ENCODE data around the gene STX18. TPM values are rescaled to one million over a fixed set of nuclear protein-coding genes. Genes with fewer than 3 reads are reported as not detected.

STX18 gene
- total RNA-seq, 6 experiments from 2014 or later: 27.5 to 37.1 (median 29.8) TPM

GRCh38 chr4:4401036-4401435 lies 140.8 kb downstream of the STX18 start:
- no peaks in the 10 kb centered on the region for H3K36me3 Mint-ChIP-seq (ENCODE audit: low read depth)
- H3K27me3 Mint-ChIP-seq (ENCODE audit: insufficient read depth): peaks cover 50% of the 10 kb centered on the region
- no peak for DNase-seq
- H3K4me1 Mint-ChIP-seq (ENCODE audit: low read depth): peaks cover 12% of the 10 kb centered on the region
- TF ChIP-seq, protein P1, sequence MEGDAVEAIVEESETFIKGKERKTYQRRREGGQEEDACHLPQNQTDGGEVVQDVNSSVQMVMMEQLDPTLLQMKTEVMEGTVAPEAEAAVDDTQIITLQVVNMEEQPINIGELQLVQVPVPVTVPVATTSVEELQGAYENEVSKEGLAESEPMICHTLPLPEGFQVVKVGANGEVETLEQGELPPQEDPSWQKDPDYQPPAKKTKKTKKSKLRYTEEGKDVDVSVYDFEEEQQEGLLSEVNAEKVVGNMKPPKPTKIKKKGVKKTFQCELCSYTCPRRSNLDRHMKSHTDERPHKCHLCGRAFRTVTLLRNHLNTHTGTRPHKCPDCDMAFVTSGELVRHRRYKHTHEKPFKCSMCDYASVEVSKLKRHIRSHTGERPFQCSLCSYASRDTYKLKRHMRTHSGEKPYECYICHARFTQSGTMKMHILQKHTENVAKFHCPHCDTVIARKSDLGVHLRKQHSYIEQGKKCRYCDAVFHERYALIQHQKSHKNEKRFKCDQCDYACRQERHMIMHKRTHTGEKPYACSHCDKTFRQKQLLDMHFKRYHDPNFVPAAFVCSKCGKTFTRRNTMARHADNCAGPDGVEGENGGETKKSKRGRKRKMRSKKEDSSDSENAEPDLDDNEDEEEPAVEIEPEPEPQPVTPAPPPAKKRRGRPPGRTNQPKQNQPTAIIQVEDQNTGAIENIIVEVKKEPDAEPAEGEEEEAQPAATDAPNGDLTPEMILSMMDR (IDR thresholded peaks at IDR 0.05): no peak
- H3K4me3 Mint-ChIP-seq: no peak overlapping the region
- H3K27ac Mint-ChIP-seq: no peak overlapping the region
- H3K9me3 Mint-ChIP-seq: peaks cover 8% of the 10 kb centered on the region

GRCh38 chr4:4398430-4398829 lies 143.4 kb downstream of the STX18 start:
- H3K4me1 Mint-ChIP-seq (ENCODE audit: low read depth): peaks cover 16% of the 10 kb centered on the region
- TF ChIP-seq, protein P1 (IDR thresholded peaks at IDR 0.05): no peak
- no peak for DNase-seq
- peaks cover 51% of the 10 kb centered on the region for H3K27me3 Mint-ChIP-seq (ENCODE audit: insufficient read depth)
- no peak overlapping the region for H3K4me3 Mint-ChIP-seq
- no peaks in the 10 kb centered on the region for H3K36me3 Mint-ChIP-seq (ENCODE audit: low read depth)
- H3K9me3 Mint-ChIP-seq: peaks cover 8% of the 10 kb centered on the region
- H3K27ac Mint-ChIP-seq: no peak overlapping the region

- Mint-ChIP-seq H3K27ac (no peak overlapping the region), H3K36me3 (ENCODE audit: low read depth) (no peaks in the 10 kb centered on the region), H3K9me3 (peaks cover 8% of the 10 kb centered on the region), H3K27me3 (ENCODE audit: insufficient read depth) (peaks cover 47% of the 10 kb centered on the region), H3K4me1 (ENCODE audit: low read depth) (peaks cover 6% of the 10 kb centered on the region; the same call in 1 of the 2 replicates), H3K4me3 (no peak overlapping the region)
- DNase-seq: no peak
- TF ChIP-seq, protein P1 (IDR thresholded peaks at IDR 0.05): no peak
Measured at GRCh38 chr4:4397441-4397819, 144.4 kb downstream of the STX18 start.

DNA sequence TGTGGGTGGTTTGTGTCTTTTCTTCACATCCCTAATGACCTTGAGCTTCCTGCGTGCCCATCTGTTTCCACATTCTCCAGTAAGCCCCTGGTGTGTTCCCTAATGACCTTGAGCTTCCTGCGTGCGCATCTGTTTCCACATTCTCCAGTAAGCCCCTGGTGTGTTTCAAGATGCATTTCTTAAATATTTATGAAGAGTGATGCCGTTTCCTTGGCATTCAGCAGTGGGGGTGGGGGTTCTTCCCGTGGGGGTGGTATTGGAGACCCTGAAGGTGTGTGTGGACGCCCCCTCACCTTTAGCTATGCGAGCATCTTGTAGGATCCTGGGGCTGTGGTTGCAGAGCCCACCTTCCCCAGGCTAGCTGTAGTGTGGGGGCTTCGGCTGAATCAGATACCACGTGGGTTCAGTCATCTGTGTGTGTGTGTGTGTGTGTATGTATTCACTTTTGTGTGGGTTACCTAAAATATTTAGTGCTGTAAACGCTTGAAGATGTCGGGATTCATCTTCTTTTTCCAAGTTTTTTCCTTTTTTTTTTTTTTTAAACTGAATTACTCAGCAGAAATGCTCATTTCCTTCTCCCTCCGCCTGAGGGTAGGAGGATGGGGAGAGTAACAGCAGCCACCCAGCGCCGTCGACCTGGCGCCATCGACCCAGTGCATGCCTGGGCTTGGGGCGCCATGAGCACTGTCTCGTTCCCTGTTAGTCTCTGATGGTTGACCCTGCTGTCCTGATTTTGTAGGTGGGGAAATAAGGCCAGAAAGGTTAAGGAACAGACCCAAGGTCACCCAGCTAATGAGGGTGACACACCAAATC lies 145.0 kb downstream of the STX18 start:
- Mint-ChIP-seq H3K9me3 (peaks cover 8% of the 10 kb centered on the region), H3K4me3 (no peak overlapping the region)
- TF ChIP-seq, protein P1 (IDR thresholded peaks at IDR 0.05): no peak

GRCh38 chr4:4395849-4396627 lies 145.8 kb downstream of the STX18 start:
- H3K27me3 Mint-ChIP-seq (ENCODE audit: insufficient read depth): peaks cover 49% of the 10 kb centered on the region
- peaks cover 6% of the 10 kb centered on the region; the same call in 1 of the 2 replicates for H3K4me1 Mint-ChIP-seq (ENCODE audit: low read depth)
- peaks cover 8% of the 10 kb centered on the region for H3K9me3 Mint-ChIP-seq
- H3K4me3 Mint-ChIP-seq: no peak overlapping the region
- DNase-seq: peak; percentile 29
- H3K36me3 Mint-ChIP-seq (ENCODE audit: low read depth): no peaks in the 10 kb centered on the region
- TF ChIP-seq, protein P1 (IDR thresholded peaks at IDR 0.05): peak; percentile 18; the same call in 1 of the 2 replicates
- H3K27ac Mint-ChIP-seq: no peak overlapping the region

More for the DNA sequence above, 145.0 kb downstream of the STX18 start:
- Mint-ChIP-seq H3K36me3 (ENCODE audit: low read depth) (no peaks in the 10 kb centered on the region), H3K27ac (no peak overlapping the region), H3K4me1 (ENCODE audit: low read depth) (peaks cover 6% of the 10 kb centered on the region; the same call in 1 of the 2 replicates), H3K27me3 (ENCODE audit: insufficient read depth) (peaks cover 50% of the 10 kb centered on the region)
- no peak for DNase-seq

Measured in HFFc6 (cell line).